ENCODE data around the gene ATE1. TPM values are rescaled to one million over a fixed set of nuclear protein-coding genes. Genes with fewer than 3 reads are reported as not detected.

Gene ATE1
- total and polyA plus RNA-seq, 2 of the 4 experiments (the other 2 are of a cell fraction), result 6.4 to 27.8 TPM

- Histone ChIP-seq H3K4me2 (ENCODE audit: low read depth, low read length) (no peak overlapping the region), H4K8ac (ENCODE audit: low read depth in 2 of 2, low read length in 2 of 2) (no peak overlapping the region), H3K27me3 (ENCODE audit: control insufficient read depth, insufficient read depth, low read length) (no peaks in the 10 kb centered on the region), H2BK15ac (ENCODE audit: low read depth, low read length) (no peak overlapping the region), H3K14ac (replicated peaks; ENCODE audit: low read depth, low read length) (no peak overlapping the region), H3K4me1 (ENCODE audit: control insufficient read depth, insufficient read depth, low read length) (no peaks in the 10 kb centered on the region), H3K36me3 (ENCODE audit: control insufficient read depth, insufficient read depth, low read length) (peaks cover 16% of the 10 kb centered on the region), H3K4me3 (ENCODE audit: insufficient read depth, low read depth, low read length) (no peak overlapping the region), H2BK120ac (ENCODE audit: low read depth, low read length) (no peak overlapping the region), H2AFZ (replicated peaks; ENCODE audit: low read length, poor library complexity) (no peak overlapping the region), H3K23ac (ENCODE audit: low read depth, low read length) (no peak overlapping the region), H3K9me1 (ENCODE audit: insufficient read depth, low read length) (no peaks in the 10 kb centered on the region), H3K56ac (ENCODE audit: extremely low read depth, insufficient read depth, low read length) (no peak overlapping the region), H3K4ac (ENCODE audit: low read depth, low read length) (no peak overlapping the region), H3K9ac (ENCODE audit: low read depth, low read length) (no peak overlapping the region), H4K91ac (ENCODE audit: insufficient read depth, low read depth, low read length) (no peak overlapping the region), H2AK5ac (ENCODE audit: low read depth, low read length) (no peak overlapping the region), H4K5ac (ENCODE audit: low read depth, low read length) (no peak overlapping the region), H2BK5ac (ENCODE audit: low read depth, low read length, poor library complexity, severe bottlenecking) (no peak overlapping the region), H2AK9ac (replicated peaks; ENCODE audit: low read depth, low read length, poor library complexity) (no peak overlapping the region), H4K20me1 (ENCODE audit: insufficient read depth, low read length) (no peaks in the 10 kb centered on the region), H3K9me3 (ENCODE audit: control insufficient read depth, insufficient read depth, low read length) (no peaks in the 10 kb centered on the region), H3K27ac (ENCODE audit: insufficient read depth, low read length) (no peak overlapping the region), H3K79me1 (ENCODE audit: low read depth in 1 of 2, low read length in 2 of 2) (no peaks in the 10 kb centered on the region; a peak in 1 of 4 replicates), H2BK20ac (ENCODE audit: low read depth, low read length) (no peak overlapping the region), H3K18ac (ENCODE audit: low read depth, low read length) (no peak overlapping the region)
- DNase-seq (no peak), ATAC-seq (ENCODE audit: low read depth) (no peak)
- dilution Hi-C loops (cut with HindIII; ENCODE audit: low sequenced_read_pairs, unreplicated experiment) (no loop called here), in situ Hi-C loops (cut with MboI; ENCODE audit: low sequenced_read_pairs) (no loop called here), intact Hi-C loops (cut with micrococcal nuclease) (no loop called here)
- TF ChIP-seq ELK1 (IDR thresholded peaks at IDR 0.05; ENCODE audit: borderline replicate concordance, low read depth, low read length) (no peak), RCOR1 (IDR thresholded peaks at IDR 0.05; ENCODE audit: insufficient replicate concordance, low read length) (no peak), MXI1 (IDR thresholded peaks at IDR 0.05; ENCODE audit: borderline replicate concordance, low read depth, low read length) (no peak), RAD21 (IDR thresholded peaks at IDR 0.05; ENCODE audit: low read length) (no peak), NFE2L2 (IDR thresholded peaks at IDR 0.05; ENCODE audit: low read depth, low read length) (no peak), MAZ (IDR thresholded peaks at IDR 0.05; ENCODE audit: borderline replicate concordance, low read depth, low read length) (no peak), RFX5 (IDR thresholded peaks at IDR 0.05; ENCODE audit: low read depth, low read length) (no peak), SMC3 (IDR thresholded peaks at IDR 0.05; ENCODE audit: low read depth, low read length) (no peak), POLR2A (IDR thresholded peaks at IDR 0.05; ENCODE audit: low read depth, low read length) (no peak), FOS (IDR thresholded peaks at IDR 0.05; ENCODE audit: low read depth, low read length) (no peak), CEBPB (IDR thresholded peaks at IDR 0.05; ENCODE audit: low read depth, low read length) (no peak), CHD1 (IDR thresholded peaks at IDR 0.05; ENCODE audit: low read depth, low read length) (no peak), MAFK (IDR thresholded peaks at IDR 0.05; ENCODE audit: low read depth, low read length) (no peak), USF2 (IDR thresholded peaks at IDR 0.05; ENCODE audit: low read depth, low read length) (no peak), BHLHE40 (IDR thresholded peaks at IDR 0.05; ENCODE audit: low read depth, low read length) (no peak), CTCF (conservative IDR thresholded peaks at IDR 0.05; ENCODE audit: low read depth, low read length) (no peak)
- CTCF ChIA-PET, result no interaction called here
- no TSS peak for BruUV-seq (replicated peaks)
- POLR2A ChIA-PET (ENCODE audit: unreplicated experiment), result no interaction called here
- WGBS, 2 experiments (ENCODE audit: extremely low coverage in 2 of 2, insufficient read length in 1 of 2), result no CpG with 5 or more reads among the region's 3 CpGs
Measured at GRCh38 chr10:121965996-121966395, 38.2 kb upstream of the ATE1 start.
